Measurements from ENCODE around the gene FLVCR2. TPM values are rescaled to one million over a fixed set of nuclear protein-coding genes. Genes with fewer than 3 reads are reported as not detected.

Gene FLVCR2
- total and polyA plus RNA-seq, 2 of the 13 experiments (the other 11 are each of a cell fraction or from before 2014, with no cell fraction given) = 9.9 to 10.5 TPM

DNA sequence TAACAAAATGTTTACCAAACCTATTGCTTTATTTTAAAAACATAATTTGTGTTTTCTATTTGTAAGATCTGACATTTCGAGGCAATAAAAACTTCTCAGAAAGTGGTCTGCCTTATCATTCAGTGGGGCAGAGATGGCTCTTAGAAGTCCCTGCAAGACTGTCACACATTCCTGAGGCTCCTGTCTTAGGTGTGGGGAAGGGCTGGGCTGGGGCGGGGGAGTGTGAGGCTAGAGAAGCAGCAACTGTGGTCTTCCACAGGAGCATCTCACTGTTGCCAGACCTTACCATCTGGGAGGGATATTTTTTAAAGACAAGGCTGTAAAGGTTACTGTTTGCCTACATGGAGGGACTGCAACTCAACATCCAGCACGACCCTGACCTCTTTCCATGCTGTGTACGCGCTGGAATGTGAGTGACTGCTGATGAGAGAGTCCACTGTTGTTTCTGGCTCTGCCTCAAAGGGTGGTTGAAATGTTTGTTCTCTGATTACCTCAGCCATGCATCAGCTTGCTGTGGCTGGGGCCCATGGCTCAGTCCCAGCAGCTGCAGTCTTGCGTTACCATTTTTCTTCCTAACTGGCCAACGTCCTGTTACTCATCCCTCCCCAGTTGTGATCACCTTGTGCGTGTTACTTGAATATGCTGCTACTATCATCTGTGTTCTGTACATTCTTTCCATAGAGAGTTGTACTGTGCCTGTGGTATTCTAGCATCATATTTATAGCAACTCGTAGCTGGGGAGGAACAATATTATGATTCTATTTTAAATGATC is 69.8 kb downstream of the FLVCR2 start (continued):
- TF ChIP-seq, protein P1, sequence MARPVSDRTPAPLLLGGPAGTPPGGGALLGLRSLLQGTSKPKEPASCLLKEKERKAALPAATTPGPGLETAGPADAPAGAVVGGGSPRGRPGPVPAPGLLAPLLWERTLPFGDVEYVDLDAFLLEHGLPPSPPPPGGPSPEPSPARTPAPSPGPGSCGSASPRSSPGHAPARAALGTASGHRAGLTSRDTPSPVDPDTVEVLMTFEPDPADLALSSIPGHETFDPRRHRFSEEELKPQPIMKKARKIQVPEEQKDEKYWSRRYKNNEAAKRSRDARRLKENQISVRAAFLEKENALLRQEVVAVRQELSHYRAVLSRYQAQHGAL (CRISPR knock-in tag; IDR thresholded peaks at IDR 0.05; ENCODE audit: not compliant biosample characterization) = no peak
- TF ChIP-seq, protein P2, sequence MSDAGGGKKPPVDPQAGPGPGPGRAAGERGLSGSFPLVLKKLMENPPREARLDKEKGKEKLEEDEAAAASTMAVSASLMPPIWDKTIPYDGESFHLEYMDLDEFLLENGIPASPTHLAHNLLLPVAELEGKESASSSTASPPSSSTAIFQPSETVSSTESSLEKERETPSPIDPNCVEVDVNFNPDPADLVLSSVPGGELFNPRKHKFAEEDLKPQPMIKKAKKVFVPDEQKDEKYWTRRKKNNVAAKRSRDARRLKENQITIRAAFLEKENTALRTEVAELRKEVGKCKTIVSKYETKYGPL (CRISPR knock-in tag; IDR thresholded peaks at IDR 0.05) = no peak
- peak; percentile 95 for TF ChIP-seq SOX5 (CRISPR knock-in tag; IDR thresholded peaks at IDR 0.05; ENCODE audit: borderline replicate concordance)
- peak; percentile 88 for TF ChIP-seq CREM (IDR thresholded peaks at IDR 0.05)
- no peak for TF ChIP-seq CREM (CRISPR knock-in tag; IDR thresholded peaks at IDR 0.05)
- no peak for TF ChIP-seq ZNF83 (CRISPR knock-in tag; IDR thresholded peaks at IDR 0.05; ENCODE audit: borderline replicate concordance)
- TF ChIP-seq, protein P3, sequence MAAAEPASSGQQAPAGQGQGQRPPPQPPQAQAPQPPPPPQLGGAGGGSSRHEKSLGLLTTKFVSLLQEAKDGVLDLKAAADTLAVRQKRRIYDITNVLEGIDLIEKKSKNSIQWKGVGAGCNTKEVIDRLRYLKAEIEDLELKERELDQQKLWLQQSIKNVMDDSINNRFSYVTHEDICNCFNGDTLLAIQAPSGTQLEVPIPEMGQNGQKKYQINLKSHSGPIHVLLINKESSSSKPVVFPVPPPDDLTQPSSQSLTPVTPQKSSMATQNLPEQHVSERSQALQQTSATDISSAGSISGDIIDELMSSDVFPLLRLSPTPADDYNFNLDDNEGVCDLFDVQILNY (CRISPR knock-in tag; conservative IDR thresholded peaks at IDR 0.05) = no peak
- TF ChIP-seq MAF1 (CRISPR knock-in tag; IDR thresholded peaks at IDR 0.05; ENCODE audit: borderline replicate concordance) = no peak
- TF ChIP-seq, protein P4, sequence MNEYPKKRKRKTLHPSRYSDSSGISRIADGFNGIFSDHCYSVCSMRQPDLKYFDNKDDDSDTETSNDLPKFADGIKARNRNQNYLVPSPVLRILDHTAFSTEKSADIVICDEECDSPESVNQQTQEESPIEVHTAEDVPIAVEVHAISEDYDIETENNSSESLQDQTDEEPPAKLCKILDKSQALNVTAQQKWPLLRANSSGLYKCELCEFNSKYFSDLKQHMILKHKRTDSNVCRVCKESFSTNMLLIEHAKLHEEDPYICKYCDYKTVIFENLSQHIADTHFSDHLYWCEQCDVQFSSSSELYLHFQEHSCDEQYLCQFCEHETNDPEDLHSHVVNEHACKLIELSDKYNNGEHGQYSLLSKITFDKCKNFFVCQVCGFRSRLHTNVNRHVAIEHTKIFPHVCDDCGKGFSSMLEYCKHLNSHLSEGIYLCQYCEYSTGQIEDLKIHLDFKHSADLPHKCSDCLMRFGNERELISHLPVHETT (CRISPR knock-in tag; conservative IDR thresholded peaks at IDR 0.05) = peak; percentile 59; the same call in 1 of the 2 replicates
- peak; percentile 57; the same call in 1 of the 2 replicates for TF ChIP-seq ZNF431 (CRISPR knock-in tag; IDR thresholded peaks at IDR 0.05; ENCODE audit: borderline replicate concordance, low read depth)
- TF ChIP-seq, protein P5, sequence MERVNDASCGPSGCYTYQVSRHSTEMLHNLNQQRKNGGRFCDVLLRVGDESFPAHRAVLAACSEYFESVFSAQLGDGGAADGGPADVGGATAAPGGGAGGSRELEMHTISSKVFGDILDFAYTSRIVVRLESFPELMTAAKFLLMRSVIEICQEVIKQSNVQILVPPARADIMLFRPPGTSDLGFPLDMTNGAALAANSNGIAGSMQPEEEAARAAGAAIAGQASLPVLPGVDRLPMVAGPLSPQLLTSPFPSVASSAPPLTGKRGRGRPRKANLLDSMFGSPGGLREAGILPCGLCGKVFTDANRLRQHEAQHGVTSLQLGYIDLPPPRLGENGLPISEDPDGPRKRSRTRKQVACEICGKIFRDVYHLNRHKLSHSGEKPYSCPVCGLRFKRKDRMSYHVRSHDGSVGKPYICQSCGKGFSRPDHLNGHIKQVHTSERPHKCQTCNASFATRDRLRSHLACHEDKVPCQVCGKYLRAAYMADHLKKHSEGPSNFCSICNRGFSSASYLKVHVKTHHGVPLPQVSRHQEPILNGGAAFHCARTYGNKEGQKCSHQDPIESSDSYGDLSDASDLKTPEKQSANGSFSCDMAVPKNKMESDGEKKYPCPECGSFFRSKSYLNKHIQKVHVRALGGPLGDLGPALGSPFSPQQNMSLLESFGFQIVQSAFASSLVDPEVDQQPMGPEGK (CRISPR knock-in tag; IDR thresholded peaks at IDR 0.05) = peak; percentile 96
- TF ChIP-seq ZNF670 (CRISPR knock-in tag; IDR thresholded peaks at IDR 0.05; ENCODE audit: borderline replicate concordance) = no peak; the same call in 1 of the 2 replicates
- TF ChIP-seq, protein P6, sequence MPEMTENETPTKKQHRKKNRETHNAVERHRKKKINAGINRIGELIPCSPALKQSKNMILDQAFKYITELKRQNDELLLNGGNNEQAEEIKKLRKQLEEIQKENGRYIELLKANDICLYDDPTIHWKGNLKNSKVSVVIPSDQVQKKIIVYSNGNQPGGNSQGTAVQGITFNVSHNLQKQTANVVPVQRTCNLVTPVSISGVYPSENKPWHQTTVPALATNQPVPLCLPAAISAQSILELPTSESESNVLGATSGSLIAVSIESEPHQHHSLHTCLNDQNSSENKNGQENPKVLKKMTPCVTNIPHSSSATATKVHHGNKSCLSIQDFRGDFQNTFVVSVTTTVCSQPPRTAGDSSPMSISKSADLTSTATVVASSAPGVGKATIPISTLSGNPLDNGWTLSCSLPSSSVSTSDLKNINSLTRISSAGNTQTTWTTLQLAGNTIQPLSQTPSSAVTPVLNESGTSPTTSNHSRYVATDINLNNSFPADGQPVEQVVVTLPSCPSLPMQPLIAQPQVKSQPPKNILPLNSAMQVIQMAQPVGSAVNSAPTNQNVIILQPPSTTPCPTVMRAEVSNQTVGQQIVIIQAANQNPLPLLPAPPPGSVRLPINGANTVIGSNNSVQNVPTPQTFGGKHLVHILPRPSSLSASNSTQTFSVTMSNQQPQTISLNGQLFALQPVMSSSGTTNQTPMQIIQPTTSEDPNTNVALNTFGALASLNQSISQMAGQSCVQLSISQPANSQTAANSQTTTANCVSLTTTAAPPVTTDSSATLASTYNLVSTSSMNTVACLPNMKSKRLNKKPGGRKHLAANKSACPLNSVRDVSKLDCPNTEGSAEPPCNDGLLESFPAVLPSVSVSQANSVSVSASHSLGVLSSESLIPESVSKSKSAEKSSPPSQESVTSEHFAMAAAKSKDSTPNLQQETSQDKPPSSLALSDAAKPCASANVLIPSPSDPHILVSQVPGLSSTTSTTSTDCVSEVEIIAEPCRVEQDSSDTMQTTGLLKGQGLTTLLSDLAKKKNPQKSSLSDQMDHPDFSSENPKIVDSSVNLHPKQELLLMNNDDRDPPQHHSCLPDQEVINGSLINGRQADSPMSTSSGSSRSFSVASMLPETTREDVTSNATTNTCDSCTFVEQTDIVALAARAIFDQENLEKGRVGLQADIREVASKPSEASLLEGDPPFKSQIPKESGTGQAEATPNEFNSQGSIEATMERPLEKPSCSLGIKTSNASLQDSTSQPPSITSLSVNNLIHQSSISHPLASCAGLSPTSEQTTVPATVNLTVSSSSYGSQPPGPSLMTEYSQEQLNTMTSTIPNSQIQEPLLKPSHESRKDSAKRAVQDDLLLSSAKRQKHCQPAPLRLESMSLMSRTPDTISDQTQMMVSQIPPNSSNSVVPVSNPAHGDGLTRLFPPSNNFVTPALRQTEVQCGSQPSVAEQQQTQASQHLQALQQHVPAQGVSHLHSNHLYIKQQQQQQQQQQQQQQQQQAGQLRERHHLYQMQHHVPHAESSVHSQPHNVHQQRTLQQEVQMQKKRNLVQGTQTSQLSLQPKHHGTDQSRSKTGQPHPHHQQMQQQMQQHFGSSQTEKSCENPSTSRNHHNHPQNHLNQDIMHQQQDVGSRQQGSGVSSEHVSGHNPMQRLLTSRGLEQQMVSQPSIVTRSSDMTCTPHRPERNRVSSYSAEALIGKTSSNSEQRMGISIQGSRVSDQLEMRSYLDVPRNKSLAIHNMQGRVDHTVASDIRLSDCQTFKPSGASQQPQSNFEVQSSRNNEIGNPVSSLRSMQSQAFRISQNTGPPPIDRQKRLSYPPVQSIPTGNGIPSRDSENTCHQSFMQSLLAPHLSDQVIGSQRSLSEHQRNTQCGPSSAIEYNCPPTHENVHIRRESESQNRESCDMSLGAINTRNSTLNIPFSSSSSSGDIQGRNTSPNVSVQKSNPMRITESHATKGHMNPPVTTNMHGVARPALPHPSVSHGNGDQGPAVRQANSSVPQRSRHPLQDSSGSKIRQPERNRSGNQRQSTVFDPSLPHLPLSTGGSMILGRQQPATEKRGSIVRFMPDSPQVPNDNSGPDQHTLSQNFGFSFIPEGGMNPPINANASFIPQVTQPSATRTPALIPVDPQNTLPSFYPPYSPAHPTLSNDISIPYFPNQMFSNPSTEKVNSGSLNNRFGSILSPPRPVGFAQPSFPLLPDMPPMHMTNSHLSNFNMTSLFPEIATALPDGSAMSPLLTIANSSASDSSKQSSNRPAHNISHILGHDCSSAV (CRISPR knock-in tag; IDR thresholded peaks at IDR 0.05; ENCODE audit: borderline replicate concordance) = no peak
- TF ChIP-seq TAF1 (CRISPR knock-in tag; IDR thresholded peaks at IDR 0.05) = peak; percentile 32; the same call in 1 of the 2 replicates

Data from HepG2 (cell line).